Neural crest cell (in vitro differentiated cells): ENCODE data around the gene NFIA. TPM values are rescaled to one million over a fixed set of nuclear protein-coding genes. Genes with fewer than 3 reads are reported as not detected.

ENCODE experiments used
- DNase-seq: peaks from one replicate; pipeline ENCODE4 v3.0.0; 2021; ENCODE audit warnings: low read depth, mixed read lengths, low spot score
- H3K27ac Mint-ChIP-seq: one replicate; pipeline ENCODE4 v1.8.0; 2021; ENCODE audit warnings: mild to moderate bottlenecking, mixed read lengths; ENCODE audit not compliant: unreplicated experiment
- H3K27me3 Mint-ChIP-seq: 2 replicates; pipeline ENCODE4 v1.8.0; 2021; ENCODE audit warnings: low read depth, mild to moderate bottlenecking, mixed read lengths
- H3K36me3 Mint-ChIP-seq: 2 replicates; pipeline ENCODE4 v1.8.0; 2021; ENCODE audit warnings: low read depth, mild to moderate bottlenecking, mixed read lengths
- H3K4me1 Mint-ChIP-seq: 2 replicates; pipeline ENCODE4 v1.8.0; 2021; ENCODE audit warnings: mixed read lengths
- H3K4me3 Mint-ChIP-seq: one replicate; pipeline ENCODE4 v1.8.0; 2021; ENCODE audit warnings: mild to moderate bottlenecking, mixed read lengths
- H3K9me3 Mint-ChIP-seq: 2 replicates; pipeline ENCODE4 v1.8.0; 2021; ENCODE audit warnings: mixed read lengths
- total RNA-seq: library from RNA; stranded (reverse); gene quantifications from 2 replicates; pipeline ENCODE4 v1.2.1, GENCODE V29; 2021
- TF ChIP-seq, protein P1 (sequence below): fragments of 200-600 bp; sonication (generic); conservative IDR thresholded peaks from 2 replicates; pipeline ENCODE4 v1.5.0; 2021; ENCODE audit warnings: antibody characterized with exemption, mild to moderate bottlenecking

The NFIA gene
- total RNA-seq, 1 donor from 2014 or later, result 3.4 TPM

- DNase-seq, result no peak
- Mint-ChIP-seq H3K27ac (no peak overlapping the region), H3K9me3 (peaks cover 4% of the 10 kb centered on the region), H3K36me3 (no peaks in the 10 kb centered on the region), H3K27me3 (peaks cover 23% of the 10 kb centered on the region), H3K4me1 (peaks cover 38% of the 10 kb centered on the region), H3K4me3 (no peak overlapping the region)
- TF ChIP-seq, protein P1, sequence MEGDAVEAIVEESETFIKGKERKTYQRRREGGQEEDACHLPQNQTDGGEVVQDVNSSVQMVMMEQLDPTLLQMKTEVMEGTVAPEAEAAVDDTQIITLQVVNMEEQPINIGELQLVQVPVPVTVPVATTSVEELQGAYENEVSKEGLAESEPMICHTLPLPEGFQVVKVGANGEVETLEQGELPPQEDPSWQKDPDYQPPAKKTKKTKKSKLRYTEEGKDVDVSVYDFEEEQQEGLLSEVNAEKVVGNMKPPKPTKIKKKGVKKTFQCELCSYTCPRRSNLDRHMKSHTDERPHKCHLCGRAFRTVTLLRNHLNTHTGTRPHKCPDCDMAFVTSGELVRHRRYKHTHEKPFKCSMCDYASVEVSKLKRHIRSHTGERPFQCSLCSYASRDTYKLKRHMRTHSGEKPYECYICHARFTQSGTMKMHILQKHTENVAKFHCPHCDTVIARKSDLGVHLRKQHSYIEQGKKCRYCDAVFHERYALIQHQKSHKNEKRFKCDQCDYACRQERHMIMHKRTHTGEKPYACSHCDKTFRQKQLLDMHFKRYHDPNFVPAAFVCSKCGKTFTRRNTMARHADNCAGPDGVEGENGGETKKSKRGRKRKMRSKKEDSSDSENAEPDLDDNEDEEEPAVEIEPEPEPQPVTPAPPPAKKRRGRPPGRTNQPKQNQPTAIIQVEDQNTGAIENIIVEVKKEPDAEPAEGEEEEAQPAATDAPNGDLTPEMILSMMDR, result no peak
These were observed 359.4 kb downstream of the NFIA start for GRCh38 chr1:61441723-61442262.

DNA sequence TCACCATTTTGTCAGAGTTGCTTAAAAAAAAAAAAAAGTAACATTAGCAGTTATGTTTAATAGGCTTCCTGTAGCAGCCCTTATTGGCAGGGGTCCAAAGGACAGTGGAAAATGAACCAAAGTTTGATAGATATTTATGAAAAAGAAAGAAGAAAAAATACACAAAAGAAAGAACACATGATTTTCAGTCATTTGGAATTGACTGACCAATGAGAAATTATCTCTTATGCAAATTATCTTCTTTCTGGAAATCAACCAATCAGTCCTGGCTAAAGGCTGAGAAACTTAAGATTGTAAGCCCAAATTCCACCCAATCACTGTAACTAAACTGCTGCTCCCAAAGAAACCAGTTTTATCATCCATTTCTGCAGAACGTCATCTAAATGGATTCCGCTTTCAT lies 360.2 kb downstream of the NFIA start:
- Mint-ChIP-seq H3K4me3 (no peak overlapping the region), H3K27me3 (peaks cover 27% of the 10 kb centered on the region), H3K9me3 (peaks cover 2% of the 10 kb centered on the region), H3K27ac (no peak overlapping the region), H3K36me3 (no peaks in the 10 kb centered on the region), H3K4me1 (peaks cover 45% of the 10 kb centered on the region)
- TF ChIP-seq, protein P1, result no peak
- DNase-seq, result no peak

DNA sequence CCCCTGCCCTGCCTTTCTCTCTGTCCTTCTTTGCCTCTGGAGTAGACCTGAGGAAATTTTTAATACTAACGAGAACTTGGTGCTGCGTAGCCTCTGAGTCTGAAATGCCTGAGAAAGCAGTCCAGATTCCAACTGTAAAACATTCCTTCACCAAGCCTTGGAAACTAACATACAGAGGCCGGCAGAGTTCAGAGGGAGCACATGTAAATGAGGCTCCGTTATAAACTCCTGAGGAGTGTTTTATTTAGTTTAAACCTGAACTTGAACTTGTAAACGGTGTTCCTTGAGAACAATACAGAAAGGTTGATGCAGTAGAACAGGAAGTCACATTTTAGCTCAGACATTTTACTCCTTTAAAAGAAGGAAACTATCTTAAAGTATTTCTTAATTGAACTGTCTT lies 361.9 kb downstream of the NFIA start:
- Mint-ChIP-seq H3K4me1 (peaks cover 49% of the 10 kb centered on the region), H3K27ac (no peak overlapping the region), H3K9me3 (no peaks in the 10 kb centered on the region), H3K4me3 (no peak overlapping the region), H3K27me3 (peaks cover 37% of the 10 kb centered on the region), H3K36me3 (no peaks in the 10 kb centered on the region)
- DNase-seq, result no peak
- TF ChIP-seq, protein P1, result no peak

DNA sequence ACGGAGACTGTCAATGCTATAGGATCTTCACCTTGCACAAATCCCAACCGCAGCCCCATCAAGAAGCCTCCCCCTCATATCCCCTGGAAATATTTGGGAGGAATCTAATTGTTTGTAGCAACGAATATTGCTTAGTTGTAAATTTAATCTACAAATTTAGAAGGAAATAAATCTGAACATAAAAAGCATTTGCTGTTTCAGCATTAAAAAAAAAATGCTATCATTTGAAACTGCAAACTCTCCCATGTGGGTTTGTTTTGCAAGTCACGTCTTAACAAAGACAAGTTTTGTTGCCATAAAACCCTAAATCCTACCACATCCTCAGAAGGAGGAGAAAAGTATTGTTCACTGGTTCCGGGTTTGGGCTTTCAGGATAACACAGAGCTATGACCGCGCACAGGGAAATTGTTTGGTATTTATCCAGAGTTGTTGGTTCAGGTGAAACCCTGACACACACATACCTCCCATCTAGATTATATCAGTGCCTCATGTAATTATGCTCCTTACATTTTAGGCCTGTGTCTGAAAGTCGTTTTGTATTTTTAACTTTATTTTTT lies 363.0 kb downstream of the NFIA start:
- Mint-ChIP-seq H3K9me3 (no peaks in the 10 kb centered on the region), H3K27ac (peak overlapping the region; percentile 13), H3K36me3 (no peaks in the 10 kb centered on the region), H3K27me3 (peaks cover 46% of the 10 kb centered on the region), H3K4me1 (peaks cover 49% of the 10 kb centered on the region), H3K4me3 (no peak overlapping the region)
- TF ChIP-seq, protein P1, result no peak
- DNase-seq, result no peak

GRCh38 chr1:61446531-61446991 lies 364.2 kb downstream of the NFIA start:
- H3K9me3 Mint-ChIP-seq, result no peaks in the 10 kb centered on the region
- no peak overlapping the region for H3K27ac Mint-ChIP-seq
- H3K4me1 Mint-ChIP-seq, result peaks cover 51% of the 10 kb centered on the region
- no peaks in the 10 kb centered on the region for H3K36me3 Mint-ChIP-seq
- TF ChIP-seq, protein P1, result no peak
- H3K27me3 Mint-ChIP-seq, result peaks cover 58% of the 10 kb centered on the region
- H3K4me3 Mint-ChIP-seq, result no peak overlapping the region
- DNase-seq, result no peak
